ENCODE measurements around the gene DPYSL4. TPM values are rescaled to one million over a fixed set of nuclear protein-coding genes. Genes with fewer than 3 reads are reported as not detected.

The DPYSL4 gene
- total RNA-seq, 1 experiment from 2014 or later: not detected

DNA sequence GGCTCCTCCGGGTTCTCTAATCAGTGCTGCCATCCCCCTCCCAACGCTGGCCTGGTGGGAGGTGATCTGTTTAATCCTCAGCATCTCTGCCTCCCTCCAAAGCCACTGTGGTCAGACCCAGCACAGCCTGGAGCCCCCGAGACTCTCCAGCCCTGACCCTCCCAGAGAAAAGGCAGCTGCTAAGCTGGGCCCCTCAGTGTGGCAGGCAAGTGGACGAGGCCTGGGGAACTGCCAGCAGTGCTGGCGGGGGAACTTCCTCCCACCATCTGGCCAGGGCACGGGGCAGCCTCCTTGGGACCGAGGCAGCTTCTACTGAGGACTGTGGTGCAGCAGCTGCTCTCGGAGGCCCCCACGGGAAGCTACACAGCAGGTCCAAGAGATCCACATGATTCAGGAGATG lies 51.1 kb downstream of the DPYSL4 start:
- TF ChIP-seq, protein P1, sequence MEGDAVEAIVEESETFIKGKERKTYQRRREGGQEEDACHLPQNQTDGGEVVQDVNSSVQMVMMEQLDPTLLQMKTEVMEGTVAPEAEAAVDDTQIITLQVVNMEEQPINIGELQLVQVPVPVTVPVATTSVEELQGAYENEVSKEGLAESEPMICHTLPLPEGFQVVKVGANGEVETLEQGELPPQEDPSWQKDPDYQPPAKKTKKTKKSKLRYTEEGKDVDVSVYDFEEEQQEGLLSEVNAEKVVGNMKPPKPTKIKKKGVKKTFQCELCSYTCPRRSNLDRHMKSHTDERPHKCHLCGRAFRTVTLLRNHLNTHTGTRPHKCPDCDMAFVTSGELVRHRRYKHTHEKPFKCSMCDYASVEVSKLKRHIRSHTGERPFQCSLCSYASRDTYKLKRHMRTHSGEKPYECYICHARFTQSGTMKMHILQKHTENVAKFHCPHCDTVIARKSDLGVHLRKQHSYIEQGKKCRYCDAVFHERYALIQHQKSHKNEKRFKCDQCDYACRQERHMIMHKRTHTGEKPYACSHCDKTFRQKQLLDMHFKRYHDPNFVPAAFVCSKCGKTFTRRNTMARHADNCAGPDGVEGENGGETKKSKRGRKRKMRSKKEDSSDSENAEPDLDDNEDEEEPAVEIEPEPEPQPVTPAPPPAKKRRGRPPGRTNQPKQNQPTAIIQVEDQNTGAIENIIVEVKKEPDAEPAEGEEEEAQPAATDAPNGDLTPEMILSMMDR (IDR thresholded peaks at IDR 0.05; ENCODE audit: unreplicated experiment): no peak
- no peak overlapping the region for H3K4me3 Mint-ChIP-seq (ENCODE audit: low read depth, unreplicated experiment)
- intact Hi-C loops (cut with micrococcal nuclease; ENCODE audit: unreplicated experiment): no loop called here
- H3K27me3 Mint-ChIP-seq (ENCODE audit: unreplicated experiment): no peaks in the 10 kb centered on the region
- CTCF ChIA-PET: no interaction called here
- no peaks in the 10 kb centered on the region for H3K4me1 Mint-ChIP-seq (ENCODE audit: low read depth, unreplicated experiment)
- BruUV-seq (replicated peaks): no TSS peak
- DNase-seq: no peak
- peaks cover 4% of the 10 kb centered on the region for H3K36me3 Mint-ChIP-seq (ENCODE audit: insufficient read depth, unreplicated experiment)
- no peaks in the 10 kb centered on the region for H3K9me3 Mint-ChIP-seq (ENCODE audit: low read depth, unreplicated experiment)
- H3K27ac Mint-ChIP-seq (ENCODE audit: unreplicated experiment): no peak overlapping the region

DNA sequence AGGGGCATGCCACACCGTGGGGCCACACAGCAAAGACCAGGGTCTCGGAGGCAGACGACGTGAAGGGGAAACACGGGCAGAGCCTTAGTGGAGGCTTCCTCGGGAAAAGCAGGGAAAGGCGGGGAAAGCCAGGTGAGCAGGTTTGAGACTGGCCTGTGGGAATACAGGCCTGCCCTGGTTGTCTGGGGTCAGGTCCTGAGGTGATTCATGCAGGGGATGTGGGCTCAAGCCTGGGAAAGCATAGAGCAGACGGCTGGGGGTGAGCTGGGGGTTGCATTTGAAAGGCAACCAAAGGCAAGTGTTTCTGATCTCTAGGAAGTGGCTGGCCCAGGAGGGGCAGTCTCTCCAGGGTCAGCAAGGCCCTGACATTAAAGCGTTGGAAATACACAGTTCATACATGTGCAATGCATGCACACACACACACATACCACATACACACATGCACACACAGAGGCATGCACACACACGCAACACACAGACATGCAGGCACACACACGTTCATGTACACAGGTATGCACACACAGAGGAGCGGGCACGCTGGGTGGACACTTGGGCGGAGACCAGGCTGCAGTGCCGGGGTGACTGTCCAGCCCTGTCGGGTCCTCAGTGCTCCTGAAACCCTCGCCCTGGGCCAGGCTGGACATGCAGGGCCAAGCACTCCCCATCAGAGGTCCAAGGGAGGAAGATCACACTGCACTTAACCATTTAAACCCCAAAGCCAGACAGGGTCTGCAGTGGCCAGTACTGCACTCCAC lies 51.8 kb downstream of the DPYSL4 start:
- Mint-ChIP-seq H3K4me1 (ENCODE audit: low read depth, unreplicated experiment) (no peaks in the 10 kb centered on the region), H3K27ac (ENCODE audit: unreplicated experiment) (no peak overlapping the region), H3K27me3 (ENCODE audit: unreplicated experiment) (no peaks in the 10 kb centered on the region), H3K36me3 (ENCODE audit: insufficient read depth, unreplicated experiment) (peaks cover 4% of the 10 kb centered on the region), H3K9me3 (ENCODE audit: low read depth, unreplicated experiment) (no peaks in the 10 kb centered on the region), H3K4me3 (ENCODE audit: low read depth, unreplicated experiment) (no peak overlapping the region)
- CTCF ChIA-PET: no interaction called here
- no peak for DNase-seq
- no TSS peak for BruUV-seq (replicated peaks)
- intact Hi-C loops (cut with micrococcal nuclease; ENCODE audit: unreplicated experiment): no loop called here
- TF ChIP-seq, protein P1 (IDR thresholded peaks at IDR 0.05; ENCODE audit: unreplicated experiment): no peak

DNA sequence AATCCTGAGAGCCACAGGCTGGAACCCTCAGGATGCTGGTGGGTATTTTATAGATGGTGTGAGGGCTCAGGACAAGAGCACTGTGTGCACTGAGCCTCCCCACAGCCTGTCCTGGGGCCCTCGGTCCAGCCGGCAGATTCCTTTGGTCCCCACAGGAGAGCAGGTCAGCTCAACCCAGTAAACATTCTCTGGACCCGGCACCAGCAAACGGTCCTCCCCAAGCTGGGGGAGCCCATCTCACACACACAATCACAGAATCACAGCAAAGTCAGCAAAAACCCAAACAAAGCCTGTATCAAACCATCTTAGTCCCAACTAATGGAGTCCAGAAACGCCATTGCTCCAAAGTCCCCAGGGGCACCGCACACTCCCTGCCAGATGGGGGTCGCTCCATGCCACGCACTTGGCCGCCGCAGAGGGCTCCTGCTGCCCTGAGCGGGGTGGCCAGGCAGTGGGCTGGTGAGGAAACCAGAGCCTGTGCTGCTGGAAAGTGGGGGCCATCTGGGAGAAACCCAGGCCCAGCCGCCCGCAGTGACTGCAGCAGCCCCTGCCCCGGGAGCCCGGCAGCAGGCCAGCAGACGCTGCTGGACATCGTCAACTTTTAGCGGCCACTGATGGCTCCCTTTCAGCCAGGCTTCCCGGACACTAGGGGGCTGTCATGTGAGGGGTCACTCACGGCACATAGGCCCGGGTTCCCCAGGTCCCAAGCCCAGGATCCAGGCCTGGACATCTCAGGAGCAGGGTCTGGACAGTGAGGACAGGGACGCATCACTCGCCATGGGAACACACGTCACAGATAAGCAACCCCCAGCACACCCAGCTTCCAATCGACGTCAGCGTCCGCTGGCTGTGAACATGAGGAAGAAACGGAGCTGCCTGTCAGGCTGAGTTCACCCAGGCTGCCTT lies 52.6 kb downstream of the DPYSL4 start:
- Mint-ChIP-seq H3K27ac (ENCODE audit: unreplicated experiment) (no peak overlapping the region), H3K9me3 (ENCODE audit: low read depth, unreplicated experiment) (no peaks in the 10 kb centered on the region), H3K4me3 (ENCODE audit: low read depth, unreplicated experiment) (no peak overlapping the region), H3K27me3 (ENCODE audit: unreplicated experiment) (no peaks in the 10 kb centered on the region), H3K36me3 (ENCODE audit: insufficient read depth, unreplicated experiment) (peaks cover 4% of the 10 kb centered on the region), H3K4me1 (ENCODE audit: low read depth, unreplicated experiment) (no peaks in the 10 kb centered on the region)
- intact Hi-C loops (cut with micrococcal nuclease; ENCODE audit: unreplicated experiment): no loop called here
- TF ChIP-seq, protein P1 (IDR thresholded peaks at IDR 0.05; ENCODE audit: unreplicated experiment): no peak
- DNase-seq: no peak
- BruUV-seq (replicated peaks): no TSS peak
- CTCF ChIA-PET: no interaction called here

DNA sequence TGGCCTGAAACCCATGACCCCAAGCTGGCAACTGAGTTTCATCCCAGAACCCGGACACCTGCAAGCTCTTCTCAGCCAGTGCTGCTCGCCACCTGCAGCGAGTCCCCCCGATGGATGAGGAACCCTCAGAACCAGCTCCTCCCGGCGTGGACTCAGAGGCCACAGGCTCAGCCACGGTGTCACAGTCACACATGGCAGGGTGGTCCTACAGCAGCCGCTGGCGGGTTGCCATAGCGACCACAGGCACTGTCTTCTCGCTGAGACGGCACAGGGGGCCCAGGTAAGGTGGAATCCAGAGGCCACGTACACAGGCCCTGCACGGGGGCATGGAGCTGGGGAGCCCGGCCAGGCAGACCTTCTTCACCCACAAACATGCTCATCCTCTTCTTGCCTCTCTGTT lies 53.4 kb downstream of the DPYSL4 start:
- DNase-seq: no peak
- Mint-ChIP-seq H3K9me3 (ENCODE audit: low read depth, unreplicated experiment) (no peaks in the 10 kb centered on the region), H3K4me3 (ENCODE audit: low read depth, unreplicated experiment) (no peak overlapping the region), H3K36me3 (ENCODE audit: insufficient read depth, unreplicated experiment) (peaks cover 4% of the 10 kb centered on the region), H3K27me3 (ENCODE audit: unreplicated experiment) (no peaks in the 10 kb centered on the region), H3K4me1 (ENCODE audit: low read depth, unreplicated experiment) (no peaks in the 10 kb centered on the region), H3K27ac (ENCODE audit: unreplicated experiment) (no peak overlapping the region)
- CTCF ChIA-PET: no interaction called here
- TF ChIP-seq, protein P1 (IDR thresholded peaks at IDR 0.05; ENCODE audit: unreplicated experiment): no peak
- intact Hi-C loops (cut with micrococcal nuclease; ENCODE audit: unreplicated experiment): no loop called here
- BruUV-seq (replicated peaks): no TSS peak
